ENCODE data around the gene EVA1B. TPM values are rescaled to one million over a fixed set of nuclear protein-coding genes. Genes with fewer than 3 reads are reported as not detected.

The EVA1B gene
- total and polyA plus RNA-seq, 2 of the 13 experiments (the other 11 are each of a cell fraction or from before 2014, with no cell fraction given): 3.9 to 6.6 TPM

GRCh38 chr1:36372617-36373016 is 49.2 kb upstream of the EVA1B start:
- DNase-seq (ENCODE audit: low spot score) (no peak), ATAC-seq (no peak), FAIRE-seq (no peak)
- intact Hi-C loops (cut with micrococcal nuclease; ENCODE audit: unreplicated experiment) (no loop called here), in situ Hi-C loops (cut with HindIII; ENCODE audit: extremely low pct_ligation_motif_present, low pct_unique_long_range_greater_than_20kb) (no loop called here)
- Histone ChIP-seq H3K4me1 (ENCODE audit: insufficient read depth, low read length) (peaks cover 63% of the 10 kb centered on the region), H3K9me3 (ENCODE audit: low read length) (no peaks in the 10 kb centered on the region), H3K4me2 (ENCODE audit: low read depth, low read length) (no peak overlapping the region), H4K20me1 (ENCODE audit: insufficient read depth, low read length) (no peaks in the 10 kb centered on the region), H3K36me3 (replicated peaks in 1 of 2; ENCODE audit: control insufficient read depth in 1 of 2, insufficient read depth in 2 of 2, low read length in 2 of 2) (peaks cover 4 to 20% of the 10 kb centered on the region in 2 experiments; a peak in 4 of 5 replicates), H3K27ac (ENCODE audit: extremely low read length, insufficient read depth, low read length) (peak overlapping the region; percentile 91), H3K4me3 (replicated peaks in 1 of 3; ENCODE audit: insufficient read depth in 1 of 3, low read depth in 2 of 3, low read length in 3 of 3) (no peak overlapping the region), H3K9ac (ENCODE audit: insufficient read depth, low read depth, low read length) (no peak overlapping the region), H3K79me2 (ENCODE audit: insufficient read depth, low read length) (peaks cover 40% of the 10 kb centered on the region), H2AFZ (ENCODE audit: low read length) (no peak overlapping the region), H3K27me3 (ENCODE audit: control insufficient read depth in 1 of 2, insufficient read depth in 2 of 2, low read length in 2 of 2) (no peaks in the 10 kb centered on the region)
- POLR2A ChIA-PET: no interaction called here
- TF ChIP-seq, protein P1, sequence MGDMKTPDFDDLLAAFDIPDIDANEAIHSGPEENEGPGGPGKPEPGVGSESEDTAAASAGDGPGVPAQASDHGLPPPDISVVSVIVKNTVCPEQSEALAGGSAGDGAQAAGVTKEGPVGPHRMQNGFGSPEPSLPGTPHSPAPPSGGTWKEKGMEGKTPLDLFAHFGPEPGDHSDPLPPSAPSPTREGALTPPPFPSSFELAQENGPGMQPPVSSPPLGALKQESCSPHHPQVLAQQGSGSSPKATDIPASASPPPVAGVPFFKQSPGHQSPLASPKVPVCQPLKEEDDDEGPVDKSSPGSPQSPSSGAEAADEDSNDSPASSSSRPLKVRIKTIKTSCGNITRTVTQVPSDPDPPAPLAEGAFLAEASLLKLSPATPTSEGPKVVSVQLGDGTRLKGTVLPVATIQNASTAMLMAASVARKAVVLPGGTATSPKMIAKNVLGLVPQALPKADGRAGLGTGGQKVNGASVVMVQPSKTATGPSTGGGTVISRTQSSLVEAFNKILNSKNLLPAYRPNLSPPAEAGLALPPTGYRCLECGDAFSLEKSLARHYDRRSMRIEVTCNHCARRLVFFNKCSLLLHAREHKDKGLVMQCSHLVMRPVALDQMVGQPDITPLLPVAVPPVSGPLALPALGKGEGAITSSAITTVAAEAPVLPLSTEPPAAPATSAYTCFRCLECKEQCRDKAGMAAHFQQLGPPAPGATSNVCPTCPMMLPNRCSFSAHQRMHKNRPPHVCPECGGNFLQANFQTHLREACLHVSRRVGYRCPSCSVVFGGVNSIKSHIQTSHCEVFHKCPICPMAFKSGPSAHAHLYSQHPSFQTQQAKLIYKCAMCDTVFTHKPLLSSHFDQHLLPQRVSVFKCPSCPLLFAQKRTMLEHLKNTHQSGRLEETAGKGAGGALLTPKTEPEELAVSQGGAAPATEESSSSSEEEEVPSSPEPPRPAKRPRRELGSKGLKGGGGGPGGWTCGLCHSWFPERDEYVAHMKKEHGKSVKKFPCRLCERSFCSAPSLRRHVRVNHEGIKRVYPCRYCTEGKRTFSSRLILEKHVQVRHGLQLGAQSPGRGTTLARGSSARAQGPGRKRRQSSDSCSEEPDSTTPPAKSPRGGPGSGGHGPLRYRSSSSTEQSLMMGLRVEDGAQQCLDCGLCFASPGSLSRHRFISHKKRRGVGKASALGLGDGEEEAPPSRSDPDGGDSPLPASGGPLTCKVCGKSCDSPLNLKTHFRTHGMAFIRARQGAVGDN (CRISPR knock-in tag; IDR thresholded peaks at IDR 0.05): peak; percentile 15; the same call in 1 of the 2 replicates
- TF ChIP-seq ZC3H4 (CRISPR knock-in tag; IDR thresholded peaks at IDR 0.05; ENCODE audit: borderline replicate concordance): no peak
- TF ChIP-seq CBX5 (CRISPR knock-in tag; IDR thresholded peaks at IDR 0.05; ENCODE audit: borderline replicate concordance): no peak
- TF ChIP-seq SKIL (CRISPR knock-in tag; IDR thresholded peaks at IDR 0.05; ENCODE audit: borderline replicate concordance): no peak
- no peak for TF ChIP-seq ZFP90 (CRISPR knock-in tag; IDR thresholded peaks at IDR 0.05; ENCODE audit: borderline replicate concordance)
- TF ChIP-seq SMARCE1 (IDR thresholded peaks at IDR 0.05; ENCODE audit: borderline replicate concordance): no peak
- TF ChIP-seq GRHL1 (CRISPR knock-in tag; conservative IDR thresholded peaks at IDR 0.05): no peak
- CTCF ChIA-PET (ENCODE audit: low intra/inter-chr PET ratio, low total read pairs): no interaction called here
- BruUV-seq (replicated peaks): no TSS peak
- WGBS (ENCODE audit: low lambda C conversion rate): 96% methylated on average over 3 of the region's 3 CpGs
